T-helper 1 cell treated with Interleukin-12 subunit alpha and Interleukin-12 subunit beta and Interleukin-4 antibody, amounts not matched to agents 30 ng/mL and 1 ng/mL, for 36 hours (primary cell): ENCODE results near the gene SLC25A15. TPM values are rescaled to one million over a fixed set of nuclear protein-coding genes. Genes with fewer than 3 reads are reported as not detected.
"Not testable (repeated sequence)": the region's sequence is repeated elsewhere in the genome, so short reads cannot be mapped to it uniquely, and the experiment has no call there.

ENCODE experiments used
- intact Hi-C: fragments of 100-400 bp; cut with micrococcal nuclease; formaldehyde crosslinking; loops from one replicate; pipeline ENCODE4 v1.15.1; 2024
- total RNA-seq: library from RNA; stranded (reverse); gene quantifications from 2 replicates; pipeline ENCODE4 v1.2.3, GENCODE V29; 2022

The SLC25A15 gene
- total RNA-seq, 1 donor from 2014 or later: 9.4 TPM

- intact Hi-C loops: no loop called here
Observed at GRCh38 chr13:40812724-40813445, 23.5 kb downstream of the SLC25A15 start.

- intact Hi-C loops: loop anchor here (1.0 kb wide), 3 partner anchors 37 to 1130 kb away; partner anchors contain the start of gene MRPS31
Observed at GRCh38 chr13:40813667-40814454, 24.4 kb downstream of the SLC25A15 start.

GRCh38 chr13:40814803-40815202 is 25.4 kb downstream of the SLC25A15 start:
- intact Hi-C loops: loop anchor here (1.0 kb wide), 3 partner anchors 38 to 1131 kb away; partner anchors contain the start of gene MRPS31

DNA sequence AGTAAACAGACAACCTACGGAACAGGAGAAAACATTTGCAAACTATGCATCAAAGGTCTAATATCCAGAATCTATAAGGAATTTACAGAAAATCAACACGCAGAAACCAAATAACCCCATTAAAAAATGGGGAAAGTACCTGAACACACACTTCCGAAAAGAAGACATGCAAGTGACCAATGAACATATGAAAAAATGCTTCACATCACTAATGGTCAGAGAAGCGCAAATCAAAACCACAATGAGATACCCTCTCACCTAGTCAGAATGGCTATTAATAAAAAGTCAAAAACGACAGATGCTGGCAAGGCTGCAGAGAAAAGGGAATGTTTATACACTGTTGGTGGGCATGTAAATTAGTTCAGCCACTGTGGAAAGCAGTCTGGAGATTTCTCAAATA is 29.5 kb downstream of the SLC25A15 start:
- intact Hi-C loops: no loop called here

GRCh38 chr13:40819797-40820315 is 30.4 kb downstream of the SLC25A15 start:
- intact Hi-C loops: no loop called here

DNA sequence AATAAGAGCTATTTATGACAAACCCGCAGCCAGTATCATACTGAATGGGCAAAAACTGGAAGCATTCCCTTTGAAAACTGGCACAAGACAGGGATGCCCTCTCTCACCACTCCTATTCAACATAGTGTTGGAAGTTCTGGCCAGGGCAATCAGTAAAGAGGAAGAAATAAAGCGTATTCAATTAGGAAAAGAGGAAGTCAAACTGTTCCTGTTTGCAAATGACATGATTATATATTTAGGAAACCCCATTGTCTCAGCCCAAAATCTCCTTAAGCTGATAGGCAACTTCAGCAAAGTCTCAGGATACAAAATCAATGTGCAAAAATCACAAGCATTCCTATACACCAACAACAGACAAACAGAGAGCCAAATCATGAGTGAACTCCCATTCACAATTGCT is 50.3 kb downstream of the SLC25A15 start:
- intact Hi-C loops: not testable (repeated sequence)

DNA sequence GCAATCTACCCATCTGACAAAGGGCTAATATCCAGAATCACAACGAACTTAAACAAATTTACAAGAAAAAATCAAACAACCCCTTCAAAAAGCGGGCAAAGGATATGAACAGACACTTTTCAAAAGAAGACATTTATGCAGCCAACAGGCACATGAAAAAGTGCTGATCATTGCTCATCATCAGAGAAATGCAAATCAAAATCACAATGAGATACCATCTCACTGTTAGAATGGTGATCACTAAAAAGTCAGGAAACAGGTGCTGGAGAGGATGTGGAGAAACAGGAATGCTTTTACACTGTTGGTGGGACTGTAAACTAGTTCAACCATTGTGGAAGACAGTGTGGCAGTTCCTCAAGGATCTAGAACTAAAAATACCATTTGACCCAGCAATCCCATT is 51.5 kb downstream of the SLC25A15 start:
- intact Hi-C loops: not testable (repeated sequence)

Other genes with a start within 250 kb of the SLC25A15 start
- 35.8 and 37.6 TPM in 2 replicates for gene FOXO1, start 123.0 kb upstream of the SLC25A15 start, total RNA-seq
- gene MRPS31, start 18.4 kb upstream of the SLC25A15 start, total RNA-seq: 34.0 and 34.7 TPM in 2 replicates
- 112 and 114 TPM in 2 replicates for gene ELF1, start 229.7 kb downstream of the SLC25A15 start, total RNA-seq